GM12875 (cell line): Measurements from ENCODE around the gene P2RX1.
"Not testable (repeated sequence)": the region's sequence is repeated elsewhere in the genome, so short reads cannot be mapped to it uniquely, and the experiment has no call there.

Experiments
- H3K4me3 ChIP-seq: one replicate; pipeline ENCODE4 v1.5.1; 2011; ENCODE audit warnings: low read depth, low read length, control low read depth
- TF ChIP-seq, protein P1 (sequence below): IDR thresholded peaks from 2 replicates; pipeline ENCODE4 v1.5.1; 2011; ENCODE audit warnings: low read depth, mild to moderate bottlenecking, control low read depth, inconsistent platforms, low read length, moderate library complexity, borderline replicate concordance; ENCODE audit not compliant: insufficient read depth

P2RX1 gene

DNA sequence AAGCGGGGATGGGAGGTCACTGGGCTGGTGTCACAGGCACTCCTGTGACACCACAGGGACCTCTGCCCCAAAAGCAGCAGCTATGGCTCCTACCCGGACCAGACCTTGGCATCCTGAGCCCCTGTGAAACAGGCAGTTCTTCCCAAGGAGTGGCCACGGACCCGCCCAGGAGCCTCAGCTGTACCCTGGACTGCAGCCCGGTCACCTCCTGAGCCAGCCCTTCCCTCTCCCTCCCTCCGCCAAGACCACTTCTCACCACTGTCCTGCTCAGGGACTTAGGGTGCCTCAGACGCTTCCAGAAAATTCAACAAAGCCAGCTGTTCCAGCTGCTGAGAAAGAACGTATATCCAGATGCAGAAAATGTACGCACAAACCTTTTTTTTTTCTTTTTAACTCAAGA, 56.3 kb downstream of the P2RX1 start:
- no peak overlapping the region for H3K4me3 ChIP-seq
- TF ChIP-seq, protein P1, sequence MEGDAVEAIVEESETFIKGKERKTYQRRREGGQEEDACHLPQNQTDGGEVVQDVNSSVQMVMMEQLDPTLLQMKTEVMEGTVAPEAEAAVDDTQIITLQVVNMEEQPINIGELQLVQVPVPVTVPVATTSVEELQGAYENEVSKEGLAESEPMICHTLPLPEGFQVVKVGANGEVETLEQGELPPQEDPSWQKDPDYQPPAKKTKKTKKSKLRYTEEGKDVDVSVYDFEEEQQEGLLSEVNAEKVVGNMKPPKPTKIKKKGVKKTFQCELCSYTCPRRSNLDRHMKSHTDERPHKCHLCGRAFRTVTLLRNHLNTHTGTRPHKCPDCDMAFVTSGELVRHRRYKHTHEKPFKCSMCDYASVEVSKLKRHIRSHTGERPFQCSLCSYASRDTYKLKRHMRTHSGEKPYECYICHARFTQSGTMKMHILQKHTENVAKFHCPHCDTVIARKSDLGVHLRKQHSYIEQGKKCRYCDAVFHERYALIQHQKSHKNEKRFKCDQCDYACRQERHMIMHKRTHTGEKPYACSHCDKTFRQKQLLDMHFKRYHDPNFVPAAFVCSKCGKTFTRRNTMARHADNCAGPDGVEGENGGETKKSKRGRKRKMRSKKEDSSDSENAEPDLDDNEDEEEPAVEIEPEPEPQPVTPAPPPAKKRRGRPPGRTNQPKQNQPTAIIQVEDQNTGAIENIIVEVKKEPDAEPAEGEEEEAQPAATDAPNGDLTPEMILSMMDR, result no peak

DNA sequence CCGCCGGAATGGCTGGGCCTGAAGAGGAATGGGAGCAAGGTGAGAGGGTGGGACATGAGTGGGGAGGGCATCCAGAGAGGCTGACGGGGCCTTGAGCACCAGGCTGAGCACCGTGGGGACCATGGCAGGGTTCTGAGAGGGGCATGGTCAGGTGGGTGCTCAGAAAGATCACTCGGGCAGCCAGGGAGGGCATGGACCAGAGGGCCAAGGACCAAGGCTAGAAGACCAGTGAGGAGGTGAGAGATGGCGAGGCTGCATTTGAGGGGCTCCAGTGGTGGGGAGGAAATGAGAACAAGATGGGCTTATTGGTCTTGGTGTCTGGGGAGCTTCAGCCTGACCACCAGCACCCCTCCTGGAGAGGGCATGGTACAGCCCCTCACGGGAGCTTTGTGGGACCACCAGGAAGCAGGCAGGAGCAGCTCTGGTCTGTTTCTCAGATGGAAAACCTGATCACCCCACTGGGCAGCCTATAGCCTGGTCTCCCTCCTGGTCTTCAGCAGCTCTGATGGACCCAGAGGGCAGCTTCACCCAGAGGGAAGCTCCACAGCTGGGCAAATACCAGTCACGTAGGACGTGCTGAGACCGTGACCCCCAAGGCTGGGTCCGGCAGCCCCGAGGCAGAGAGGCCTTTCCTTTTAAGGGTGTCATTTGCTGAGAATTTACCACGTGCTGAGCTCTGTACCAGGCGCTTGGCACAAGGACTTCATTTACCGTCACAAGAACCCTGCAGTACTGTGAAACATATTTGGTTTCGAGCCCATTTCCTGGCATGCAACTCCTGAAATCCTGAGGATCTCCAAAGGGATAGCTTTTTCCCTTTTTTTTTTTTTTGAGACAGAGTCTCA, 58.8 kb downstream of the P2RX1 start:
- TF ChIP-seq, protein P1, result no peak
- no peak overlapping the region for H3K4me3 ChIP-seq

DNA sequence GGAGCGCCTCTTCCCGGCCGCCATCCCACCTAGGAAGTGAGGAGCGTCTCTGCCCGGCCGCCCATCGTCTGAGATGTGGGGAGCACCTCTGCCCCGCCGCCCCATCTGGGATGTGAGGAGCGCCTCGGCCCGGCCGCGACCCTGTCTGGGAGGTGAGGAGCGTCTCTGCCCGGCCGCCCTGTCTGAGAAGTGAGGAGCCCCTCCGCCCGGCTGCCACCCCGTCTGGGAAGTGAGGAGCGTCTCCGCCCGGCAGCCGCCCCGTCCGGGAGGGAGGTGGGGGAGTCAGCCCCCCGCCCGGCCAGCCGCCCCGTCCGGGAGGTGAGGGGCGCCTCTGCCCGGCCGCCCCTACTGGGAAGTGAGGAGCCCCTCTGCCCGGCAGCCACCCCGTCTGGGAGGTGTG, 62.1 kb downstream of the P2RX1 start:
- not testable (repeated sequence) for H3K4me3 ChIP-seq

DNA sequence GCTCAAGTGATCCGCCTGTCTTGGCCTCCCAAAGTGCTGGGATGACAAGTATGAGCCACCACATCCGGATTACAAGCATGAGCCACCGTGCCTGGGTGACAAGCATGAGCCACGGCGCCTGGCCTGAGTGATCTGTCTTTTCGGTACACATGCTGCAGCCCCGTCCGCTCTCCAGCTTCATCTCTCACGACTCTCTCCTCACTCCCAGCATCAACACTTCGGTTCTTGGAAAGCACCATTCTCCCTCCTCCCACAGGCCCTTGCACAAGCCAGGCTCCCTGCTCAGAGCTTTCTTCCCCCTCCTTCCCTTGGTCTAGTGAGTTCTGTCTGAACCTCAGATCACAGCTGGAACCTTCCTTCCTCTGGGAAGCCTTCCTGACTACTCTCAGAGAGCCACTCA, 63.7 kb downstream of the P2RX1 start:
- TF ChIP-seq, protein P1, result no peak
- no peak overlapping the region for H3K4me3 ChIP-seq

DNA sequence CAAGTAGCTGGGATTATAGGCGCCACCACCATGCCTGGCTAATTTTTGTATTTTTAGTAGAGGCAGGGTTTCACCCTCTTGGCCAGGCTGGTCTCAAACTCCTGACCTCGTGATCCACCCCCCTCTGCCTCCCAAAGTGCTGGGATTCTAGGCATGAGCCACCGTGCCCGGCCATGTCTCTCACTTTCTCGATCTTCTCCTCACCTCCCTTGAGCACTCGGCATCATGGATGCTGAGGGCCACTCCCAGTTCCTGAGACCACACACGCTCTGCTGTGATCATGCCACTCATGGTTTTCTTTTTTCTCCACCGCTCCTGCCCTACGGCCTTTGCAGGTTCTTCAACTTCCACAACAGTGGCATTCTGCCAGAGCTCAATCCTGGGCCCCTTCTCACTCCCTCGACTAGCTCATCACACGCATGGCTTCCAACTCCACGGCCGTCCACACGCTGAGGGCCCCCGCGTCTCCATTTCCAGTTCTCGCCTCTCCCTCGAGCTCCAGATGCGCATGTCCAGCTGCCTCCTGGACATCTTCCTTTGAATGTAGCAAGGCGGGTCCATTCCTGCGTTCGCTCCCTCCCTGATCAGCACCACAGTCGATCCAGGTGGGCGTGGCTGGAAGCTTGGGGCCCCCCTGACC, 64.7 kb downstream of the P2RX1 start:
- no peak overlapping the region for H3K4me3 ChIP-seq
- TF ChIP-seq, protein P1, result no peak

DNA sequence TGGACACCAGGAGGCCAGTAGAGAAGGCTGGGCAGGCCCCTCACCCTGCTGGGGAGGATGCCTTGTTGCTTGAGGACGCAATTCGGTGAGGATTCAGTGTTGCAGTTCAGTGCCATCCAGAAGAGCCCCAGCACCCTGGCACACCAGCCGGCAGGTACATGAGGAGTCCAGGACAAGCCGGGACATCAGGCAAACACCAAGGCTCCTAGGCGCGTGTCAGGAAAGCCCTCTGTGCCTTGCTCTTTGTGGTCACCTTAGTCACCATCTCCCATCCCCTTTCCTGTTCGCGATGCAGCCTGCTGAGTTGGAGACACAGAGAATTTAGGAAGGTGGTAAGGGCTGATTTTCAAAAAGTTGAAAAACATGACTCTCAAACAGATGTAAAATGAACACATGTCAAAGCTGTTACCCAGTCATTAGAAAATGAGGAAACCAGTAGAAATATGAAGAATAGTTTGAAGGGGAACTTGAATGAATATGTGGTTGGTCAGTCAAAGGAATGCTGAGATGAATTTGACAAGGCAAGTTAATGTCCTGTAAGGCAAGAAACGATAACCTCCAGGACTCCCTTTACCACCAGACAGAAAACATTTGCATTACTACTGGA, 67.9 kb downstream of the P2RX1 start:
- no peak overlapping the region for H3K4me3 ChIP-seq
- TF ChIP-seq, protein P1, result no peak

DNA sequence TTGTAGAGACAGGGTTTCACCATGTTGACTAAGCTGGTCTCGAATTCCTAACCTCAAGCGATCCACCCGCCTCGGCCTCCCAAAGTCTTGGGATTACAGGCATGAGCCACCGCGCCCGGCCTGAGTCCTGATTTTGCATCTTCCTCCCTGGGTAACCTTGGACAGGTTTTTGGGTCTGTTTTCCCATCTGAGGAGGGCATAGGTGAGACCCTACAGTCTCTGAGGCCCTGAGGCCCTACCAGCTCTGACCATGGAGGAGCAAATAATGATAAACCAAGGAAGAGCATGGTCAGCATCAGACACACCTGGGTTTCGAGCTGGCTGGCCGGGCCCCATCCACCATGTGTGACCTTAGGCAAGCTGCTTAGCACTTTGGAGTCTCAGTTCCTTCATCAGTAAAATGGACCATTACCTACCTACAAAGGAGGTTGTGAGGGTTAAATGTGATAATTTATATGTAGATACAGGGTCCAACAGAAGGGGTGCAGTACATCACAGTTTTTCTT, 69.0 kb downstream of the P2RX1 start:
- TF ChIP-seq, protein P1, result no peak
- no peak overlapping the region for H3K4me3 ChIP-seq
